Measurements from ENCODE around the gene GALM. TPM values are rescaled to one million over a fixed set of nuclear protein-coding genes. Genes with fewer than 3 reads are reported as not detected.

Gene GALM
- total RNA-seq, 4 donors from 2014 or later = 9.2 to 17.1 (median 13.2) TPM

GRCh38 chr2:38743672-38744398 lies 77.9 kb downstream of the GALM start:
- Histone ChIP-seq H3K27ac (no peak overlapping the region), H3K36me3 (peaks cover 9 to 76% of the 10 kb centered on the region in 2 donors), H3K4me3 (no peak overlapping the region), H3K9me3 (no peaks in the 10 kb centered on the region), H3K27me3 (no peaks in the 10 kb centered on the region), H3K4me1 (peaks cover 11 to 83% (median 24%) of the 10 kb centered on the region in 3 donors)
- no peak for TF ChIP-seq EP300 (IDR thresholded peaks at IDR 0.05)
- no peak for TF ChIP-seq POLR2AphosphoS5 (IDR thresholded peaks at IDR 0.05)
- WGBS, 2 donors (ENCODE audit: low coverage in 1 of 2) = 59 to 63% methylated on average over 3 of the region's 3 CpGs
- no peak for ATAC-seq

DNA sequence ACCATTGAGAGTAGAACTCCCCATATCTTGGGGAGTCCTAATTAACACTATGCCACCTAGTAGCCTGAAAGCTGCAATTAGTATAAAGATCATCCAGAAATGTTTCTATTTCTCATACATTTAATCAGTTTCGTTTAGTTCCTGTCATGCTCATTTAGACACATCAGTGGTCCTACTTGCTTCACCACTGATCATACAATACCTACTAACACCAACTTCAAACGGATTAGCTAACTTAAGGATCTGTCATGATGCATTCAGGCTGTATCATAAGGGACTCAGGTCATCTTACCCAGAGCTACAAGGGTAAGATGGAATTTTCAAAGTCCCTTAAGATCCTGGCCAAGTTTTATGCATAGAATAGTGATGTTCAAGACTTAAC lies 78.5 kb downstream of the GALM start:
- Histone ChIP-seq H3K4me1 (peaks cover 13 to 89% (median 25%) of the 10 kb centered on the region in 3 donors), H3K9me3 (no peaks in the 10 kb centered on the region), H3K27me3 (no peaks in the 10 kb centered on the region), H3K27ac (no peak overlapping the region), H3K4me3 (no peak overlapping the region), H3K36me3 (peaks cover 9 to 82% of the 10 kb centered on the region in 2 donors)
- ATAC-seq = no peak
- TF ChIP-seq EP300 (IDR thresholded peaks at IDR 0.05) = no peak
- TF ChIP-seq, protein P1, sequence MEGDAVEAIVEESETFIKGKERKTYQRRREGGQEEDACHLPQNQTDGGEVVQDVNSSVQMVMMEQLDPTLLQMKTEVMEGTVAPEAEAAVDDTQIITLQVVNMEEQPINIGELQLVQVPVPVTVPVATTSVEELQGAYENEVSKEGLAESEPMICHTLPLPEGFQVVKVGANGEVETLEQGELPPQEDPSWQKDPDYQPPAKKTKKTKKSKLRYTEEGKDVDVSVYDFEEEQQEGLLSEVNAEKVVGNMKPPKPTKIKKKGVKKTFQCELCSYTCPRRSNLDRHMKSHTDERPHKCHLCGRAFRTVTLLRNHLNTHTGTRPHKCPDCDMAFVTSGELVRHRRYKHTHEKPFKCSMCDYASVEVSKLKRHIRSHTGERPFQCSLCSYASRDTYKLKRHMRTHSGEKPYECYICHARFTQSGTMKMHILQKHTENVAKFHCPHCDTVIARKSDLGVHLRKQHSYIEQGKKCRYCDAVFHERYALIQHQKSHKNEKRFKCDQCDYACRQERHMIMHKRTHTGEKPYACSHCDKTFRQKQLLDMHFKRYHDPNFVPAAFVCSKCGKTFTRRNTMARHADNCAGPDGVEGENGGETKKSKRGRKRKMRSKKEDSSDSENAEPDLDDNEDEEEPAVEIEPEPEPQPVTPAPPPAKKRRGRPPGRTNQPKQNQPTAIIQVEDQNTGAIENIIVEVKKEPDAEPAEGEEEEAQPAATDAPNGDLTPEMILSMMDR (IDR thresholded peaks at IDR 0.05) = no peak
- WGBS, 2 donors (ENCODE audit: low coverage in 1 of 2) = 37 to 44% methylated on average over 2 of the region's 2 CpGs

DNA sequence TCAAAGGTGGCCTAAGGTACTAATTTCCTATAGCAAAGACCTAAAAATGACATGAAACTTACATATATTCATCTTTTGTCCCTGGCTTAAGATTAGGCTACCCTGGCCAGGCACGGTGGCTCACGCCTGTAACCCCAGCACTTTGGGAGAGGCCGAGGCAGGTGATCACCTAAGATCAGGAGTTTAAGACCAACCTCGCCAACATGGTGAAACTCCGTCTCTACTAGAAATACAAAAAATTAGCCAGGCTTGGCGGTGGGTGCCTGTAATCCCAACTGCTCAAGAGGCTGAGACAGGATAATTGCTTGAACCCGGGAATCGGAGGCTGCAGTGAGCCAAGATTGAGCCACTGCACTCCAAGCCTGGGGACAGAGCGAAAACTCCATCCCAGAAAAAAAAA lies 79.4 kb downstream of the GALM start:
- ATAC-seq = no peak
- H3K4me3 ChIP-seq = no peak overlapping the region
- peak overlapping the region in 1 of 4 donors; percentile 12 for H3K27ac ChIP-seq
- H3K4me1 ChIP-seq = peaks cover 13 to 91% (median 29%) of the 10 kb centered on the region in 3 donors
- H3K9me3 ChIP-seq = no peaks in the 10 kb centered on the region
- 40 to 82% methylated on average over 1 to 5 of the region's 9 CpGs for WGBS, 2 donors (ENCODE audit: low coverage in 1 of 2)
- H3K36me3 ChIP-seq = peaks cover 9 to 85% of the 10 kb centered on the region in 2 donors
- TF ChIP-seq POLR2AphosphoS5 (IDR thresholded peaks at IDR 0.05) (no peak), POLR2A (IDR thresholded peaks at IDR 0.05) (no peak), EP300 (IDR thresholded peaks at IDR 0.05) (no peak)
- TF ChIP-seq, protein P1 (IDR thresholded peaks at IDR 0.05) = no peak
- no peaks in the 10 kb centered on the region for H3K27me3 ChIP-seq

DNA sequence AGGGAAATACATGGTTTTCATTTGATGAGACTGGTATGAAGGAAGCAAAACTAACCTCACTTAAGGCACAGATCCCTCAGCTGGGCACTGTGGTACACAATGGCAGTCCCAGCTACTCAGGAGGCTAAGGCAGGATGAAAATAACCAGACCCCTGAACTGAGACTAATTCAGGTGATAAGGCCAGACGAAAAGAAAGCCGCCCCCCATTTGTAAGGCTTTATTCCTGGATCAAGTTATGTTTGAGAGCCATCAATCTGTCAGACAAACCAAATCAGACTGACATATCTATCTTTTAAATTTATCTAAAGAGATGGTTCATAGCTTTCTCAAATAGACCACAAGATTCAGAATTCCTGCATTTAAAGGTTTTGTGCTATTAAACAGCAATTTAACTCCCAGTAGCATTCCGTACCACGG lies 81.1 kb downstream of the GALM start:
- TF ChIP-seq EP300 (IDR thresholded peaks at IDR 0.05) (no peak), POLR2A (IDR thresholded peaks at IDR 0.05) (no peak), POLR2AphosphoS5 (IDR thresholded peaks at IDR 0.05) (no peak)
- TF ChIP-seq, protein P1 (IDR thresholded peaks at IDR 0.05) = no peak
- 35 to 43% methylated on average over 4 of the region's 4 CpGs for WGBS, 2 donors (ENCODE audit: low coverage in 1 of 2)
- ATAC-seq = no peak
- Histone ChIP-seq H3K36me3 (peaks cover 9 to 76% of the 10 kb centered on the region in 2 donors), H3K27me3 (no peaks in the 10 kb centered on the region), H3K9me3 (no peaks in the 10 kb centered on the region), H3K4me1 (peaks cover 13 to 85% (median 29%) of the 10 kb centered on the region in 3 donors), H3K27ac (peak overlapping the region in 3 of 4 donors; percentile 21 to 32 (median 25)), H3K4me3 (no peak overlapping the region)

- Histone ChIP-seq H3K36me3 (peaks cover 9 to 68% of the 10 kb centered on the region in 2 donors), H3K27ac (peak overlapping the region in 3 of 4 donors; percentile 1 to 25 (median 11)), H3K4me3 (no peak overlapping the region), H3K9me3 (no peaks in the 10 kb centered on the region), H3K27me3 (no peaks in the 10 kb centered on the region), H3K4me1 (peaks cover 13 to 78% (median 29%) of the 10 kb centered on the region in 3 donors)
- TF ChIP-seq EP300 (IDR thresholded peaks at IDR 0.05) (no peak), POLR2A (IDR thresholded peaks at IDR 0.05) (no peak), POLR2AphosphoS5 (IDR thresholded peaks at IDR 0.05) (no peak)
- TF ChIP-seq, protein P1 (IDR thresholded peaks at IDR 0.05) = no peak
- no peak for ATAC-seq
- WGBS, 2 donors (ENCODE audit: low coverage in 1 of 2) = 60 to 76% methylated on average over 5 of the region's 5 CpGs
These were observed 81.9 kb downstream of the GALM start for GRCh38 chr2:38747819-38748218.
